H1 (cell line): ENCODE data around the gene WBP1L. TPM values are rescaled to one million over a fixed set of nuclear protein-coding genes. Genes with fewer than 3 reads are reported as not detected.

ENCODE experiments used
- NRF1 ChIP-seq: IDR thresholded peaks from 2 replicates; pipeline ENCODE4 v1.6.1; 2011; ENCODE audit warnings: mild to moderate bottlenecking, low read depth, low read length, improper control_type of control experiment
- polyA plus RNA-seq, 7 experiments: library from polyadenylated mRNA; depleted of rRNA in 3 of 7; stranded (reverse) in 5 of 7; unstranded in 2 of 7; fragments of >200 nt in 5 of 7; fragments of 200-250 nt in 2 of 7; gene quantifications; 1 replicate in 5 of 7; 2 replicates in 1 of 7; 4 replicates in 1 of 7; pipeline versions ENCODE4 v1.2.1 to v1.2.3, GENCODE V29; 2011 to 2013; ENCODE audit warnings: missing spikeins in 2 of 7, mixed read lengths in 2 of 7
- total RNA-seq: library from RNA; stranded (reverse); fragmentation: NEBNext Ultra II Directional; extraction: Animal tissue kit (Norgen Biotek cat#: 25700); gene quantifications from 2 replicates; pipeline ENCODE4 v1.2.1, GENCODE V29; 2021

WBP1L gene
- total and polyA plus RNA-seq, 2 of the 8 experiments (the other 6 are each of a cell fraction or from before 2014, with no cell fraction given) = 26.6 to 29.9 TPM

DNA sequence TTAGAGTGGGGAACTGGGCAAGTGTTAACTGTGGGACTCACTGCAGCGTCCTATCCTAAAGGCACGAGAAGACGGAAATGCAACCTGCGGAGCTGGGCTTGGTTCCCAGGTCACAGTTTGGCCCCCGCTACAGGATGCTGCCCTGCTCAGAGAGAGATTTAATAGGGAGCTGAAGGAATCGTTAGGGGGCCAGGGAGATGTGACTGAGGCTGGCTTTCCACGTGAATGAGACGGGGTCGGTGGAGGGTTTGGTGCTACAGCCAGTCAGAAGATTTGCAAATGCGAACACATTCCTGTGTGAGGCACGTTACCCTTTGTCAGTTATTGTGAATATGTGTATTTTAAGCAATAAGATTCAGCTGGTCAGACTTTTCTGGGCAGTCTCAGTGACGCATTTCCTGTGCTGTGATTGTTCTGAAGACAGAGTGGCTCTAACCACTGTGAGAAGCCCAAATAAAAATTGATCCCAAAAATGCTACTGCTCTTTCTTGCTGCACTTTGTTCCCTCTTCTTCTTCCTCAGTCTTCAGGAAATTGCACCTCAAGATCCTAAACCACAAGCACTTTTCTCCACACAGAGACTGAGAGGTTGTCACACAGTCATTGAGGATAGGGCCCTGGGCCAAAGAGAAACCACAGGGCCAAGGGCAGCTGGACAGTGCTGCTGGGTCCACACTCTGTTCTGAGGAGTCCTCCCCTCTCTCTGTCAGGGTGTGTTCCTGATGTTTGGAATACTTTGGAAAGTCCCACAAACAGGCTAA is 72.2 kb downstream of the WBP1L start (continued):
- no peak for TF ChIP-seq NRF1
